GM12872 (cell line): ENCODE measurements around the gene IFNAR2.

Source experiments
- CTCF ChIP-seq: IDR thresholded peaks from 3 replicates; pipeline ENCODE4 v1.5.1; 2011; ENCODE audit warnings: low read depth, mild to moderate bottlenecking, low read length, moderate library complexity; ENCODE audit not compliant: insufficient read depth

Gene IFNAR2

GRCh38 chr21:33198346-33199099 is 31.2 kb upstream of the IFNAR2 start:
- TF ChIP-seq CTCF: no peak

- TF ChIP-seq CTCF: no peak
These were observed 30.7 kb upstream of the IFNAR2 start for GRCh38 chr21:33199100-33199464.

- TF ChIP-seq CTCF: peak; percentile 67
These were observed 30.1 kb upstream of the IFNAR2 start for GRCh38 chr21:33199516-33200217.

- TF ChIP-seq CTCF: no peak
These were observed 27.8 kb upstream of the IFNAR2 start for GRCh38 chr21:33201956-33202355.

- no peak for TF ChIP-seq CTCF
These were observed 27.0 kb upstream of the IFNAR2 start for GRCh38 chr21:33202464-33203363.

- no peak for TF ChIP-seq CTCF
These were observed 26.4 kb upstream of the IFNAR2 start for GRCh38 chr21:33203371-33203724.

- TF ChIP-seq CTCF: no peak; the same call in 2 of the 3 replicates
These were observed 24.3 kb upstream of the IFNAR2 start for GRCh38 chr21:33205476-33205875.
